SK-N-MC (cell line): ENCODE results near the gene PRPS1.

Experiments
- DNase-seq: peaks from one replicate; pipeline ENCODE4 v3.0.0-alpha.2; 2011; ENCODE audit warnings: low read depth, low spot score
- H3K27ac ChIP-seq: fragments of 200-600 bp; sonication (generic); 2 replicates; pipeline ENCODE4 v1.5.1; 2016; ENCODE audit warnings: mixed run types
- H3K36me3 ChIP-seq: fragments of 200-600 bp; sonication (generic); 2 replicates; pipeline ENCODE4 v1.6.1; 2017; ENCODE audit warnings: antibody characterized with exemption, low read length, mixed read lengths; ENCODE audit not compliant: insufficient read depth
- H3K4me3 ChIP-seq: fragments of 200-600 bp; sonication (generic); 2 replicates; pipeline ENCODE4 v1.5.1; 2016
- H3K9ac ChIP-seq: fragments of 200-600 bp; sonication (generic); 2 replicates; pipeline ENCODE4 v1.8.0; 2017; ENCODE audit warnings: mixed run types, mixed read lengths; ENCODE audit not compliant: insufficient read length
- H3K9me3 ChIP-seq: fragments of 200-600 bp; sonication (generic); 2 replicates; pipeline ENCODE4 v1.6.1; 2017; ENCODE audit warnings: low read depth, mild to moderate bottlenecking, antibody characterized with exemption, low read length, moderate library complexity, mixed read lengths
- EZH2 ChIP-seq: fragments of 200-600 bp; sonication (generic); IDR thresholded peaks from one replicate; pipeline ENCODE4 v1.6.1; 2017; ENCODE audit warnings: antibody characterized with exemption
- FOXP2 ChIP-seq: optimal IDR thresholded peaks from 2 replicates; pipeline ENCODE3; 2011; ENCODE audit warnings: mild to moderate bottlenecking, moderate library complexity; ENCODE audit not compliant: insufficient read depth; ENCODE audit errors: extremely low read length, control extremely low read depth
- POLR2AphosphoS5 ChIP-seq: IDR thresholded peaks from 2 replicates; pipeline ENCODE4 v1.6.1; 2012; ENCODE audit warnings: mild to moderate bottlenecking, low read depth, low read length, borderline replicate concordance

PRPS1 gene

DNA sequence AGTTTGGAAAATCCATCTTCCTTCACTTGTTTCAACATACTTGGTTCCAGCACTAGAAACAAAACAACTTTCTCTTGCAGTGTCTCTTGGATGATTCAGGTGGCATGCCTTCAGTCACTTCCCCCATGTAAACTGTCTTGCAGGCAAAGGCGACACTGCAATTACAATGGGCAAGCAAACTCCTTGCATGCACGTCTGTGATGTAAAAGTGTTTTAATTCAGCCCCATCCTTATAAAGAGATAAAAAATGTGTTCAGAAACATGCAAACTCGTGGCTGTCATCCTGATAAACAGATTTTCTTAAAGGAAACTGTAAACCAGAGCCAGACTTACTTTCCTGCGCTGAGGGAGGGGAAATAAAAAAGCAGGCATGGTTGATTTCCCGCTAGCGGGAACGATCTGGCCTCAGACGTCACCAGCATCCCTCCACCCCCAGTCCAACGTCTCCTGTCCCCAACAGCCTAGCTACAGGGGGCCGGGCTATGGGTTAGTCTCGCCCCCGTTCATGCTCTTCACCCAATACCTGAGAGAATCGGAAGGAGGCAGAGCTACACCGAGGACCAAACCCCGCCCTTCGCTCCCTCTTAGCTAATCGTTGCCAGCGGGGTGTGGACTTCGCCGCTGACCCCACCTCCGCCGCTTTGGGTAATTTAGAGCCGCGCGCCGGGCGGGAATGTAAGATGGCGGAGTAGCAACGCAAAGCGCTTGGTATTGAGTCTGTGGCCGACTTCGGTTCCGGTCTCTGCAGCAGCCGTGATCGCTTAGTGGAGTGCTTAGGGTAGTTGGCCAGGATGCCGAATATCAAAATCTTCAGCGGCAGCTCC is at the start of gene PRPS1:
Gene PRPS1 (plus strand): TSS at position 673 of the 824 bp plus-strand sequence. CDS start 119 bp downstream, at position 792.
- DNase-seq: peak; percentile 72
- Histone ChIP-seq H3K27ac (no peak within 1 kb of the TSS; the same call in 1 of the 2 replicates), H3K4me3 (peak within 1 kb of the TSS; percentile 84), H3K36me3 (no peaks in the 10 kb centered on the region), H3K9ac (peak within 1 kb of the TSS; percentile 86), H3K9me3 (no peaks in the 10 kb centered on the region)
- TF ChIP-seq POLR2AphosphoS5 (peak; percentile 82), FOXP2 (no peak)

DNA sequence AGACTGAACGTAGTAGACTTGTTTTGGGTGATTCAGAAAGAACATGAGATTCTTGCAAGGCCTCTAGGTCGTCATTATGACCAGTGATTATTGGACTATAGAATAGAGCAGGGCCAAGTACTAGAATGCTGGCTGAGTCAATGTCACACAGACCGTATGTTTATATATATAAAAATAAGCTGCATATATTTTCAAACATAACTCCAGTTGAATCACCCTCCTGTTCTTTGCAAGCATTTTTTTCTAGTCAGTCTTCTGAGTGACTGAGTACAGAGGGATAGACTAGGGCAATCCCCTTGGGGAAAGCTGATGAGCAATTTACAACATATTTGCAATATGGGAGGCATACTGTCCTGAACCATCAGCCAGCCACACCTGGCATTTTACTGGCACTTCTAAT is 48.4 kb upstream of the PRPS1 start:
- no peak overlapping the region for H3K4me3 ChIP-seq

DNA sequence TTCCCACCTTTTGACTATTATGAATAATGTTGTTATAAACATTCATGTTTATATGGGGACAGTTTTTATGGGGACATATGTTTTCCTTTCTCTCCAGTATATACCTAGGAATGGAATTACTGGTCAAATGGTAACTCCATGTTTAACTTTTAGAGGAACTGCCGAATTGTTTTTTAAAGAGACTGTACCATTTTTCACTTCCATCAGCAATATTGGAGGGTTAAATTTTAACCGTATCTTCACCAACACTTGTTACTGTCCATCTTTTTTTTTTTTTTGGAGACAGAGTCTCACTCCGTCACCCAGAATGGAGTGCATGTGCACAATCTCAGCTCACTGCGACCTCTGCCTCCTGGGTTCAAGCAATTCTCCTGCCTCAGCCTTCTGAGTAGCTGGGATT is 46.4 kb upstream of the PRPS1 start:
- no peak overlapping the region for H3K27ac ChIP-seq
- TF ChIP-seq EZH2 (no peak), POLR2AphosphoS5 (no peak), FOXP2 (no peak)
- H3K9ac ChIP-seq: no peak overlapping the region
- H3K9me3 ChIP-seq: no peaks in the 10 kb centered on the region
- DNase-seq: no peak
- H3K4me3 ChIP-seq: no peak overlapping the region
- H3K36me3 ChIP-seq: no peaks in the 10 kb centered on the region

More for the DNA sequence above, 48.4 kb upstream of the PRPS1 start:
- H3K9ac ChIP-seq: no peak overlapping the region
- no peaks in the 10 kb centered on the region for H3K36me3 ChIP-seq
- H3K27ac ChIP-seq: no peak overlapping the region
- no peaks in the 10 kb centered on the region for H3K9me3 ChIP-seq
- no peak for TF ChIP-seq POLR2AphosphoS5
- no peak for TF ChIP-seq FOXP2
- TF ChIP-seq EZH2: no peak
- no peak for DNase-seq

DNA sequence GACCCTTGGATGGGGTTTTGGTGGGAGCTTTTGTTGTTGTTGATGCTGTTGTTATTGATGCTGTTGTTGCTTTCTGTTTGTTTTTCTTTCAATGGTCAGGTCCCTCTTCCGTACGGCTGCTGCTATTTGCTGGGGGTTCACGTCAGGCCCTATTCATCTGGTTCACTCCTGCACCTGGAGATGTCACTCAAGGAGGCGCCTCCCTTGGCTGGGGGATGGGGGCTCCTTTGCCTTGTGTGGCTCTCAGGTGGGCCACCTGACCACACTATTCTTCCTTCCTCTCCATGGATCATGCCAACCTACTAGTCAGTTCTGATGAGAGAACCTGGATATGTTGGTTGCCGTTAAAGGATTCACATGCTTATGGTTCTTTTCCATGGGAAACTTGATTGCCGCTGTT is 39.1 kb upstream of the PRPS1 start:
- Histone ChIP-seq H3K27ac (no peak overlapping the region), H3K9ac (no peak overlapping the region), H3K9me3 (no peaks in the 10 kb centered on the region), H3K36me3 (no peaks in the 10 kb centered on the region), H3K4me3 (no peak overlapping the region)
- DNase-seq: no peak
- TF ChIP-seq POLR2AphosphoS5 (no peak), FOXP2 (no peak), EZH2 (no peak)

DNA sequence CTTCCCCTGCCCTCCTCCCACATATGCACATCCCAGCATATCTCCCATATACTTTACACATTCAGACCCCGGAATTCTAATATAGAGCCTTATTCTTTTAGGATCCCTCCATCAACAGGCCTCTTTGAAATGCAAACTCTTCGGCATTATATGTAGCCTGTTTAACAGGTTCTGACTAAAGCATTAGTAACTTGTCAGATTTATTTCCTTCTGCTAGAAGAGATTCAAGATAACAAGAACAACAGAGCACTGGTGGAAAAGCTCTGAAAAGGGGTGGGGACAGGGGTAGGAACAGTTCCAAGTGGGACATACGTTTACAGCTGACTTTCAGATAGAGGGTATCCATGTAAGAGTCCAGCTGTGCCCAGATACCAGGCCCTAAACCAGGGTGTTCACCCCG is 31.7 kb upstream of the PRPS1 start:
- Histone ChIP-seq H3K27ac (no peak overlapping the region), H3K4me3 (no peak overlapping the region), H3K9me3 (no peaks in the 10 kb centered on the region), H3K36me3 (no peaks in the 10 kb centered on the region), H3K9ac (no peak overlapping the region)
- TF ChIP-seq EZH2 (no peak), FOXP2 (no peak), POLR2AphosphoS5 (no peak)
- no peak for DNase-seq

DNA sequence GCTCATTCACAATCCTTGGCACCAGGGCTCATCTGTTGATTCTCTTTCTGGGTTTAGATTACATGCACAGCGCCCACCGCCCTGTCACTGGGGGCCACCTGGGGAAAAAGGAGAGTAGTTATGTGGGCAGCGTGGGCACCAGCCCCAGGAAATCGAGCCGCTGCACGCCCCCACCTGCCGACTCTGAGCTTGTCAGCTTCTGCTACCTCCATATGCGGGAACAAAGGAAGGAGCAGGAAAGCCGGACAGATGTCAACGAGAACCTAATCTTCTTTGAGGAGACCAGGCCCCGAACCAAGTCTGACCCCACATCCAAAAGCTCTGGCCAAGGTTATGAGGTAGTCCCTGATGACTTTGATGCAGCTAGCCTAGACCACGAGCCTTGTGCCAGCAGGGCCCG is 31.0 kb upstream of the PRPS1 start:
- no peaks in the 10 kb centered on the region for H3K36me3 ChIP-seq
- no peaks in the 10 kb centered on the region for H3K9me3 ChIP-seq
- H3K27ac ChIP-seq: no peak overlapping the region
- no peak overlapping the region for H3K4me3 ChIP-seq
- no peak overlapping the region for H3K9ac ChIP-seq
- no peak for DNase-seq
- TF ChIP-seq FOXP2: no peak
- no peak for TF ChIP-seq POLR2AphosphoS5
- TF ChIP-seq EZH2: no peak

DNA sequence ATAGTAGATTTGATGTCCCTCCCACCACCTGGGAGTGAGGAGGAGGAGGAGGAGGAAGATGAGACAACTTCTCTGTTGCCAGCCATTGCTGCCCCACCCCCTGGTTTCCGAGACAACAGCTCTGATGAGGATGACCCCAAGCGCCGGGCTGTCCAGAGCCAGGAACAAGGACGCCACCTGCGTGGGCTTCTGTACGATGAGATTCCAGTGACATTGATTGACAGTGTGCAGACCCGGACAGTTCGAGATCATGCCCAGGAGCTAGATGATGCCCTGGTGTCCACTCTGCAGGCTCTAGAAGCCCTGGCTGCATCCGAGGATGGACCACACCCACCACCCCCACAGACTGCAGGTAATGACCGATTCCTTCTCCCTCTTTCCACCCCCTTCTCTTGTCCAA is 30.5 kb upstream of the PRPS1 start:
- Histone ChIP-seq H3K9ac (no peak overlapping the region), H3K4me3 (no peak overlapping the region), H3K9me3 (no peaks in the 10 kb centered on the region), H3K36me3 (no peaks in the 10 kb centered on the region), H3K27ac (no peak overlapping the region)
- no peak for TF ChIP-seq POLR2AphosphoS5
- TF ChIP-seq EZH2: no peak
- TF ChIP-seq FOXP2: no peak
- DNase-seq: no peak

DNA sequence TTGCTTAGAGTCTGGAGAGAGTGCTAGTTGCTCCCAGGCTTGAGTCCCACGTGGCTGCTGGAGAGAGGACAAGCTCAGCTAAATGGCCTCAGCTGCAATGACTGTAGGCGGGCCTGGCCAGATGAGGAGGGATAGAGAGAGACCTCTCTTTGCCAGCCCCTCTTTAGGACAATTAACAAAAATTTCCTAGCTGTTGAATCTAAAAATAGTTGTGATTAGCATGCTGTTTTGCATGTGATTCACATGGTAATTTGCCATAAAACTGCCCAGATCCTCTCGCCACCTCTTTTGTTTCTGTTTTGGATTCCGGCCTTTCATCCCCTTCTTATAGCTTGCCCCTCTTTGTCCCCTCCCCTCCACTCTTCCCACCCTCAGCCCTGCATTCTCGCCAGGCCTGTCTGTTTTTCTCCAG is 28.9 kb upstream of the PRPS1 start:
- Histone ChIP-seq H3K4me3 (no peak overlapping the region), H3K9me3 (no peaks in the 10 kb centered on the region), H3K27ac (no peak overlapping the region), H3K9ac (no peak overlapping the region), H3K36me3 (no peaks in the 10 kb centered on the region)
- no peak for DNase-seq
- TF ChIP-seq FOXP2: no peak
- no peak for TF ChIP-seq POLR2AphosphoS5
